Common myeloid progenitor, CD34-positive (primary cell): Measurements from ENCODE around the gene SEC14L1.

Source experiments
- CTCF ChIA-PET: fragments of 350-600 bp; sonication (Branson Sonifier 250); formaldehyde crosslinking; loops from one replicate; lab custom pipeline; 2021; ENCODE audit warnings: antibody characterized with exemption; lab: Charles Lee
- POLR2A ChIA-PET: fragments of 350-600 bp; sonication (Branson Sonifier 250); formaldehyde crosslinking; loops from one replicate; lab custom pipeline; 2021; ENCODE audit warnings: antibody characterized with exemption; lab: Charles Lee
- DNase-seq, 3 donors: peaks; one replicate each; pipeline versions ENCODE4 v3.0.0 to v3.0.0-alpha.2; 2013
- H3K27ac ChIP-seq, 2 experiments: 1 replicate in 1 of 2; 2 replicates in 1 of 2; pipeline ENCODE4 v1.7.0; 2013; ENCODE audit warnings: inconsistent platforms in 2 of 2, low read length in 2 of 2, mild to moderate bottlenecking in 2 of 2, low read depth in 1 of 2, moderate library complexity in 1 of 2; ENCODE audit not compliant: severe bottlenecking in 2 of 2, insufficient read depth in 1 of 2, poor library complexity in 1 of 2
- H3K27me3 ChIP-seq, 5 experiments: replicated peaks in 2 of 5; 1 replicate in 3 of 5; 2 replicates in 2 of 5; pipeline versions ENCODE4 v1.6.1 to v1.7.0; 2013; ENCODE audit warnings: low read length in 4 of 5, mild to moderate bottlenecking in 2 of 5, moderate library complexity in 2 of 5, inconsistent platforms in 1 of 5; ENCODE audit not compliant: insufficient read depth in 5 of 5, control insufficient read depth in 4 of 5
- H3K36me3 ChIP-seq, 4 experiments: 1 replicate in 2 of 4; 2 replicates in 2 of 4; pipeline versions ENCODE4 v1.6.1 to v1.7.0; 2013; ENCODE audit warnings: low read length in 3 of 4, control low read depth in 1 of 4, mild to moderate bottlenecking in 1 of 4; ENCODE audit not compliant: control insufficient read depth in 4 of 4, insufficient read depth in 4 of 4
- H3K4me1 ChIP-seq, 4 experiments: 1 replicate in 3 of 4; 2 replicates in 1 of 4; pipeline versions ENCODE4 v1.6.1 to v1.7.1; 2013; ENCODE audit warnings: low read length in 3 of 4, mild to moderate bottlenecking in 3 of 4, control low read depth in 1 of 4, inconsistent platforms in 1 of 4, moderate library complexity in 1 of 4; ENCODE audit not compliant: control insufficient read depth in 4 of 4, insufficient read depth in 4 of 4; ENCODE audit errors: control extremely low read depth in 1 of 4
- H3K4me3 ChIP-seq, 7 experiments: 1 replicate in 4 of 7; 2 replicates in 3 of 7; pipeline versions ENCODE4 v1.5.1 to v1.7.0; 2013; ENCODE audit warnings: mild to moderate bottlenecking in 7 of 7, low read length in 6 of 7, moderate library complexity in 6 of 7, inconsistent platforms in 2 of 7, low read depth in 2 of 7, control low read depth in 1 of 7; ENCODE audit not compliant: insufficient read depth in 4 of 7, control insufficient read depth in 1 of 7; ENCODE audit errors: extremely low read depth in 1 of 7
- H3K9me3 ChIP-seq, 5 experiments: 1 replicate in 4 of 5; 2 replicates in 1 of 5; pipeline versions ENCODE4 v1.6.1 to v1.7.1; 2013; ENCODE audit warnings: low read length in 4 of 5, mild to moderate bottlenecking in 2 of 5, inconsistent platforms in 1 of 5, low read depth in 1 of 5, moderate library complexity in 1 of 5; ENCODE audit not compliant: control insufficient read depth in 4 of 5, insufficient read depth in 2 of 5; ENCODE audit errors: control extremely low read depth in 1 of 5
- WGBS: methylation state at CpG from one replicate; pipeline ENCODE4 v1.1.5; 2013; ENCODE audit not compliant: insufficient coverage; 5-methylcytosine and 5-hydroxymethylcytosine counted together

The SEC14L1 gene

GRCh38 chr17:77196251-77196650, 55.5 kb downstream of the SEC14L1 start:
- Histone ChIP-seq H3K9me3 (no peaks in the 10 kb centered on the region), H3K27ac (no peak overlapping the region), H3K4me3 (no peak overlapping the region), H3K27me3 (no peaks in the 10 kb centered on the region), H3K4me1 (peaks cover 0 to under 1% (median 0%) of the 10 kb centered on the region in 4 experiments), H3K36me3 (peaks cover 25 to 85% (median 59%) of the 10 kb centered on the region in 4 experiments)
- 95% methylated on average over 2 of the region's 5 CpGs for WGBS
- POLR2A ChIA-PET, result interaction anchor here (1.1 kb wide), 1 partner anchor 19 kb away, joined by 4 read pairs; no protein-coding TSS in a partner anchor
- DNase-seq, result no peak
- CTCF ChIA-PET, result interaction anchor here (1.0 to 1.2 kb wide), 2 partner anchors 11 to 16 kb away, joined by 3 read pairs; no protein-coding TSS in a partner anchor

- Histone ChIP-seq H3K9me3 (no peaks in the 10 kb centered on the region), H3K27ac (no peak overlapping the region), H3K4me3 (no peak overlapping the region), H3K36me3 (peaks cover 29 to 84% (median 64%) of the 10 kb centered on the region in 4 experiments), H3K4me1 (no peaks in the 10 kb centered on the region), H3K27me3 (no peaks in the 10 kb centered on the region)
- ChIA-PET CTCF (interaction anchor here (1.0 to 1.2 kb wide), 2 partner anchors 12 to 16 kb away, joined by 3 read pairs; no protein-coding TSS in a partner anchor), POLR2A (no interaction called here)
- 98% methylated on average over 8 of the region's 9 CpGs for WGBS
- DNase-seq, result no peak
Observed at GRCh38 chr17:77197115-77197514, 56.3 kb downstream of the SEC14L1 start.

GRCh38 chr17:77200711-77201110, 59.9 kb downstream of the SEC14L1 start:
- no peak for DNase-seq
- 93% methylated on average over 10 of the region's 10 CpGs for WGBS
- Histone ChIP-seq H3K27me3 (no peaks in the 10 kb centered on the region), H3K4me1 (peaks cover 0 to 3% (median under 1%) of the 10 kb centered on the region in 4 experiments), H3K9me3 (no peaks in the 10 kb centered on the region), H3K4me3 (no peak overlapping the region), H3K27ac (no peak overlapping the region), H3K36me3 (peaks cover 25 to 79% (median 59%) of the 10 kb centered on the region in 4 experiments)
- ChIA-PET POLR2A (no interaction called here), CTCF (interaction anchor here (5.7 kb wide), 1 partner anchor 13 kb away, joined by 22 read pairs; no protein-coding TSS in a partner anchor)

- Histone ChIP-seq H3K4me3 (no peak overlapping the region), H3K9me3 (no peaks in the 10 kb centered on the region), H3K4me1 (peaks cover 0 to 15% (median 11%) of the 10 kb centered on the region in 4 experiments), H3K27me3 (no peaks in the 10 kb centered on the region), H3K27ac (no peak overlapping the region), H3K36me3 (peaks cover 12 to 69% (median 56%) of the 10 kb centered on the region in 4 experiments)
- ChIA-PET CTCF (interaction anchor here (1.1 to 5.7 kb wide), 2 partner anchors 9 to 11 kb away, joined by 4 to 22 read pairs; no protein-coding TSS in a partner anchor), POLR2A (no interaction called here)
- no peak for DNase-seq
- WGBS, result 94% methylated on average over 11 of the region's 12 CpGs
Observed at GRCh38 chr17:77203436-77203835, 62.7 kb downstream of the SEC14L1 start.

- Histone ChIP-seq H3K4me3 (no peak overlapping the region), H3K9me3 (no peaks in the 10 kb centered on the region), H3K36me3 (peaks cover 13 to 72% (median 60%) of the 10 kb centered on the region in 4 experiments), H3K27me3 (no peaks in the 10 kb centered on the region), H3K4me1 (peaks cover 0 to 15% (median 11%) of the 10 kb centered on the region in 4 experiments), H3K27ac (no peak overlapping the region)
- WGBS, result 92% methylated on average over 13 of the region's 13 CpGs
- DNase-seq, result no peak
- POLR2A ChIA-PET, result no interaction called here
- CTCF ChIA-PET, result interaction anchor here (0.7 to 5.7 kb wide), 2 partner anchors 10 to 13 kb away, joined by 4 to 22 read pairs; no protein-coding TSS in a partner anchor
Observed at GRCh38 chr17:77203846-77204245, 63.1 kb downstream of the SEC14L1 start.

GRCh38 chr17:77204536-77204935, 63.8 kb downstream of the SEC14L1 start:
- WGBS, result 97% methylated on average over 6 of the region's 8 CpGs
- ChIA-PET POLR2A (no interaction called here), CTCF (interaction anchor here (0.7 to 5.7 kb wide), 2 partner anchors 9 to 14 kb away, joined by 4 to 22 read pairs; no protein-coding TSS in a partner anchor)
- Histone ChIP-seq H3K4me1 (peaks cover 0 to 15% (median 11%) of the 10 kb centered on the region in 4 experiments), H3K4me3 (no peak overlapping the region), H3K9me3 (no peaks in the 10 kb centered on the region), H3K27ac (no peak overlapping the region), H3K27me3 (no peaks in the 10 kb centered on the region), H3K36me3 (peaks cover 11 to 74% (median 62%) of the 10 kb centered on the region in 4 experiments)
- no peak for DNase-seq
